PC-3 (cell line): Measurements from ENCODE around the gene WDR76. TPM values are rescaled to one million over a fixed set of nuclear protein-coding genes. Genes with fewer than 3 reads are reported as not detected.

ENCODE experiments used
- ATAC-seq: fragments of 200-7000 bp; cut with Tn5 transposase; 2 replicates; pipeline ENCODE4 v1.9.1; 2020; ENCODE audit warnings: mild to moderate bottlenecking, moderate library complexity
- BruUV-seq: library from RNA; stranded (reverse); fragments of 400-500 nt; replicated peaks from 2 replicates; lab custom pipeline; 2021; lab: Mats Ljungman, UMichigan
- CTCF ChIA-PET: fragments of 300-600 bp; sonication (Branson Sonifier 250); formaldehyde crosslinking; loops from one replicate; lab custom pipeline; 2022; ENCODE audit warnings: antibody characterized with exemption; lab: Charles Lee
- POLR2A ChIA-PET: fragments of 300-600 bp; sonication (Branson Sonifier 250); formaldehyde crosslinking; loops from one replicate; lab custom pipeline; 2022; ENCODE audit warnings: antibody characterized with exemption; ENCODE audit not compliant: unreplicated experiment; lab: Charles Lee
- DNase-seq: peaks from one replicate; pipeline ENCODE4 v3.0.0-alpha.2; 2015
- H2AFZ ChIP-seq: fragments of 300-600 bp; sonication (generic); 2 replicates; pipeline ENCODE4 v1.6.0; 2016; ENCODE audit warnings: antibody characterized with exemption, low read length
- H3F3A ChIP-seq: fragments of 300-600 bp; sonication (generic); one replicate; pipeline ENCODE4 v1.6.0; 2017; ENCODE audit warnings: antibody characterized with exemption, low read length, control low read depth, mild to moderate bottlenecking; ENCODE audit not compliant: unreplicated experiment
- H3K27ac ChIP-seq: fragments of 300-600 bp; sonication (generic); 2 replicates; pipeline ENCODE4 v1.5.1; 2016; ENCODE audit warnings: mild to moderate bottlenecking, low read length
- H3K27me3 ChIP-seq: fragments of 300-600 bp; sonication (generic); 2 replicates; pipeline ENCODE4 v1.6.1; 2016; ENCODE audit warnings: low read length, mixed read lengths
- H3K36me3 ChIP-seq: fragments of 300-600 bp; sonication (generic); 2 replicates; pipeline ENCODE4 v1.6.1; 2016; ENCODE audit warnings: low read depth, mixed run types, low read length, mixed read lengths
- H3K4me1 ChIP-seq: fragments of 300-600 bp; sonication (generic); 2 replicates; pipeline ENCODE4 v1.5.1; 2016; ENCODE audit warnings: low read length; ENCODE audit not compliant: insufficient read depth
- H3K4me2 ChIP-seq: fragments of 300-600 bp; sonication (generic); 2 replicates; pipeline ENCODE4 v1.6.0; 2016; ENCODE audit warnings: low read length
- H3K4me3 ChIP-seq: fragments of 300-600 bp; sonication (generic); 2 replicates; pipeline ENCODE4 v1.5.1; 2016; ENCODE audit warnings: mild to moderate bottlenecking, low read length, mixed read lengths
- H3K79me2 ChIP-seq: fragments of 300-600 bp; sonication (generic); 2 replicates; pipeline ENCODE4 v1.6.1; 2017; ENCODE audit warnings: low read length, mixed read lengths
- H3K9ac ChIP-seq: fragments of 300-600 bp; sonication (generic); 2 replicates; pipeline ENCODE4 v1.6.0; 2016; ENCODE audit warnings: mild to moderate bottlenecking, low read length
- H3K9me2 ChIP-seq: fragments of 300-600 bp; sonication (generic); replicated peaks from 2 replicates; pipeline ENCODE4 v1.6.1; 2016; ENCODE audit warnings: mixed run types, low read length, mixed read lengths
- H3K9me3 ChIP-seq: fragments of 300-600 bp; sonication (generic); 2 replicates; pipeline ENCODE4 v1.6.1; 2016; ENCODE audit warnings: low read length, mixed read lengths
- H4K20me1 ChIP-seq: fragments of 300-600 bp; sonication (generic); 2 replicates; pipeline ENCODE4 v1.6.1; 2016; ENCODE audit warnings: low read length, mixed read lengths
- EZH2 ChIP-seq: fragments of 300-600 bp; sonication (generic); IDR thresholded peaks from one replicate; pipeline ENCODE4 v1.6.1; 2017; ENCODE audit warnings: antibody characterized with exemption, mild to moderate bottlenecking, low read length; ENCODE audit not compliant: unreplicated experiment
- EZH2phosphoT487 ChIP-seq: fragments of 300-600 bp; sonication (generic); IDR thresholded peaks from 2 replicates; pipeline ENCODE4 v1.6.1; 2018; ENCODE audit warnings: mild to moderate bottlenecking, antibody characterized with exemption, low read length, borderline replicate concordance
- intact Hi-C: fragments of 100-400 bp; cut with micrococcal nuclease; formaldehyde crosslinking; loops from 2 replicates; pipeline ENCODE4 v1.9.0; 2023
- total RNA-seq: library from RNA; depleted of rRNA; stranded (reverse); fragments of >200 nt; gene quantifications from 2 replicates; pipeline ENCODE4 v1.2.3, GENCODE V29; 2014
- TF ChIP-seq, protein P1 (sequence below): fragments of 300-600 bp; sonication (generic); conservative IDR thresholded peaks from 2 replicates; pipeline ENCODE4 v1.5.1; 2017; ENCODE audit warnings: antibody characterized with exemption, low read depth, mild to moderate bottlenecking, low read length

The WDR76 gene
- total RNA-seq, 1 experiment from 2014 or later: 29.0 TPM

- ChIA-PET CTCF (no interaction called here), POLR2A (no interaction called here)
- Histone ChIP-seq H3K9me3 (no peaks in the 10 kb centered on the region), H3K79me2 (no peaks in the 10 kb centered on the region), H3K4me3 (no peak overlapping the region), H3K36me3 (peaks cover 9% of the 10 kb centered on the region; the same call in 1 of the 2 replicates), H3K27ac (no peak overlapping the region), H3K27me3 (no peaks in the 10 kb centered on the region), H3K4me2 (no peak overlapping the region), H3F3A (no peaks in the 10 kb centered on the region), H3K9ac (no peak overlapping the region), H2AFZ (no peak overlapping the region), H4K20me1 (no peaks in the 10 kb centered on the region), H3K9me2 (no peaks in the 10 kb centered on the region), H3K4me1 (no peaks in the 10 kb centered on the region)
- TF ChIP-seq EZH2phosphoT487: no peak
- no peak for TF ChIP-seq EZH2
- TF ChIP-seq, protein P1, sequence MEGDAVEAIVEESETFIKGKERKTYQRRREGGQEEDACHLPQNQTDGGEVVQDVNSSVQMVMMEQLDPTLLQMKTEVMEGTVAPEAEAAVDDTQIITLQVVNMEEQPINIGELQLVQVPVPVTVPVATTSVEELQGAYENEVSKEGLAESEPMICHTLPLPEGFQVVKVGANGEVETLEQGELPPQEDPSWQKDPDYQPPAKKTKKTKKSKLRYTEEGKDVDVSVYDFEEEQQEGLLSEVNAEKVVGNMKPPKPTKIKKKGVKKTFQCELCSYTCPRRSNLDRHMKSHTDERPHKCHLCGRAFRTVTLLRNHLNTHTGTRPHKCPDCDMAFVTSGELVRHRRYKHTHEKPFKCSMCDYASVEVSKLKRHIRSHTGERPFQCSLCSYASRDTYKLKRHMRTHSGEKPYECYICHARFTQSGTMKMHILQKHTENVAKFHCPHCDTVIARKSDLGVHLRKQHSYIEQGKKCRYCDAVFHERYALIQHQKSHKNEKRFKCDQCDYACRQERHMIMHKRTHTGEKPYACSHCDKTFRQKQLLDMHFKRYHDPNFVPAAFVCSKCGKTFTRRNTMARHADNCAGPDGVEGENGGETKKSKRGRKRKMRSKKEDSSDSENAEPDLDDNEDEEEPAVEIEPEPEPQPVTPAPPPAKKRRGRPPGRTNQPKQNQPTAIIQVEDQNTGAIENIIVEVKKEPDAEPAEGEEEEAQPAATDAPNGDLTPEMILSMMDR: no peak
- BruUV-seq: no TSS peak
- DNase-seq: no peak
- ATAC-seq: no peak
- intact Hi-C loops: no loop called here
These were observed 50.6 kb downstream of the WDR76 start for GRCh38 chr15:43877371-43877770.

- ChIA-PET POLR2A (no interaction called here), CTCF (no interaction called here)
- DNase-seq: no peak
These were observed 51.6 kb downstream of the WDR76 start for GRCh38 chr15:43878446-43878845.

More at GRCh38 chr15:43878446-43878845, 51.6 kb downstream of the WDR76 start:
- Histone ChIP-seq H3K27me3 (no peaks in the 10 kb centered on the region), H3K27ac (no peak overlapping the region), H3K9ac (no peak overlapping the region), H3K4me2 (no peak overlapping the region), H3K9me2 (no peaks in the 10 kb centered on the region), H2AFZ (no peak overlapping the region), H3K79me2 (no peaks in the 10 kb centered on the region), H4K20me1 (no peaks in the 10 kb centered on the region), H3K9me3 (no peaks in the 10 kb centered on the region), H3K36me3 (peaks cover 4% of the 10 kb centered on the region; the same call in 1 of the 2 replicates), H3K4me1 (no peaks in the 10 kb centered on the region), H3K4me3 (no peak overlapping the region), H3F3A (no peaks in the 10 kb centered on the region)
- TF ChIP-seq EZH2phosphoT487: no peak
- TF ChIP-seq EZH2: no peak
- TF ChIP-seq, protein P1: no peak
- ATAC-seq: no peak
- BruUV-seq: no TSS peak
- intact Hi-C loops: no loop called here
